Left lung (tissue), 10 donors: ENCODE results near the gene CTSO. TPM values are rescaled to one million over a fixed set of nuclear protein-coding genes. Genes with fewer than 3 reads are reported as not detected.

ENCODE experiments used
- ATAC-seq: fragments of 200-7000 bp; cut with Tn5 transposase; one replicate; pipeline ENCODE4 v1.9.1; 2020; ENCODE audit warnings: moderate library complexity
- DNase-seq, 4 donors: peaks; one replicate each; pipeline ENCODE4 v3.0.0-alpha.2; 2013 to 2020
- H3K27ac ChIP-seq, 2 donors: fragments of 200-600 bp; sonication (generic) in 1 of 2; one replicate each; pipeline versions ENCODE4 v1.5.0 to v1.8.0; 2020 to 2021
- H3K27me3 ChIP-seq, 2 donors: fragments of 200-600 bp; sonication (generic) in 1 of 2; one replicate each; pipeline versions ENCODE4 v1.5.0 to v1.8.0; 2020 to 2021
- H3K36me3 ChIP-seq, 2 donors: fragments of 200-600 bp; sonication (generic) in 1 of 2; one replicate each; pipeline versions ENCODE4 v1.5.0 to v1.8.0; 2020 to 2021
- H3K4me1 ChIP-seq, 2 donors: fragments of 200-600 bp; one replicate each; pipeline ENCODE4 v1.8.0; 2021
- H3K4me3 ChIP-seq, 2 donors: fragments of 200-600 bp; sonication (generic) in 1 of 2; one replicate each; pipeline versions ENCODE4 v1.5.0 to v1.8.0; 2020 to 2021; ENCODE audit warnings: mild to moderate bottlenecking in 1 of 2
- H3K9me3 ChIP-seq, 2 donors: fragments of 200-600 bp; sonication (generic) in 1 of 2; one replicate each; pipeline versions ENCODE4 v1.5.0 to v1.8.0; 2020 to 2021
- CTCF ChIP-seq, 2 donors: fragments of 200-600 bp; sonication (generic) in 1 of 2; IDR thresholded peaks; one replicate each; pipeline versions ENCODE4 v1.5.0 to v1.8.0; 2021; ENCODE audit warnings: antibody characterized with exemption in 2 of 2
- intact Hi-C, 2 donors: fragments of 100-400 bp; cut with DNase I; formaldehyde crosslinking; loops; one replicate each; pipeline versions ENCODE4 v1.11.2 to v1.14.2; 2022
- polyA plus RNA-seq, 6 donors: library from polyadenylated mRNA; unstranded; fragments of 120-200 nt; gene quantifications; one replicate each; pipeline ENCODE4 v1.2.1, GENCODE V29; 2013; ENCODE audit not compliant: insufficient read length in 6 of 6
- total RNA-seq, 2 donors: library from RNA; stranded (reverse); fragmentation: NEBNext Ultra II Directional; extraction: Animal tissue kit (Norgen Biotek cat#: 25700); gene quantifications; one replicate each; pipeline ENCODE4 v1.2.1, GENCODE V29; 2021
- donor health status: DM: no; HTN: yes; CAD: no.
- donor health status: DM: no; HTN: no; CAD: no.

CTSO gene
- total and polyA plus RNA-seq, 8 donors: 20.9 to 63.8 (median 57.3) TPM

- Histone ChIP-seq H3K4me3 (no peak overlapping the region), H3K4me1 (no peaks in the 10 kb centered on the region), H3K9me3 (no peaks in the 10 kb centered on the region), H3K27ac (no peak overlapping the region), H3K36me3 (no peaks in the 10 kb centered on the region), H3K27me3 (no peaks in the 10 kb centered on the region)
- no peak for DNase-seq
- no peak for ATAC-seq
- intact Hi-C loops: no loop called here
- no peak for TF ChIP-seq CTCF (IDR thresholded peaks at IDR 0.05)
These were observed 30.6 kb upstream of the CTSO start for GRCh38 chr4:155984106-155984797.

GRCh38 chr4:155982736-155983385 lies 29.2 kb upstream of the CTSO start:
- no peak for TF ChIP-seq CTCF (IDR thresholded peaks at IDR 0.05)
- intact Hi-C loops: no loop called here
- Histone ChIP-seq H3K36me3 (no peaks in the 10 kb centered on the region), H3K9me3 (peaks cover 0 to 5% of the 10 kb centered on the region in 2 donors), H3K4me1 (no peaks in the 10 kb centered on the region), H3K27ac (no peak overlapping the region), H3K4me3 (no peak overlapping the region), H3K27me3 (no peaks in the 10 kb centered on the region)
- DNase-seq (no peak), ATAC-seq (no peak)

GRCh38 chr4:155978810-155979209 lies 25.1 kb upstream of the CTSO start:
- no peak for ATAC-seq
- no peak for TF ChIP-seq CTCF (IDR thresholded peaks at IDR 0.05)
- H3K36me3 ChIP-seq: no peaks in the 10 kb centered on the region
- H3K4me1 ChIP-seq: no peaks in the 10 kb centered on the region
- H3K9me3 ChIP-seq: peaks cover 0 to 5% of the 10 kb centered on the region in 2 donors
- no peak for DNase-seq
- intact Hi-C loops: no loop called here
- H3K27ac ChIP-seq: no peak overlapping the region
- no peak overlapping the region for H3K4me3 ChIP-seq
- no peaks in the 10 kb centered on the region for H3K27me3 ChIP-seq

GRCh38 chr4:155975511-155975910 lies 21.8 kb upstream of the CTSO start:
- H3K36me3 ChIP-seq: no peaks in the 10 kb centered on the region
- intact Hi-C loops: no loop called here
- H3K27me3 ChIP-seq: no peaks in the 10 kb centered on the region
- H3K4me3 ChIP-seq: no peak overlapping the region
- no peak for DNase-seq
- H3K9me3 ChIP-seq: peaks cover 0 to 5% of the 10 kb centered on the region in 2 donors
- no peak for ATAC-seq
- no peaks in the 10 kb centered on the region for H3K4me1 ChIP-seq
- H3K27ac ChIP-seq: no peak overlapping the region
- TF ChIP-seq CTCF (IDR thresholded peaks at IDR 0.05): no peak

- H3K4me1 ChIP-seq: no peaks in the 10 kb centered on the region
- DNase-seq (no peak), ATAC-seq (no peak)
- no peaks in the 10 kb centered on the region for H3K36me3 ChIP-seq
- no peak overlapping the region for H3K4me3 ChIP-seq
- H3K27ac ChIP-seq: no peak overlapping the region
- H3K27me3 ChIP-seq: no peaks in the 10 kb centered on the region
- no peak for TF ChIP-seq CTCF (IDR thresholded peaks at IDR 0.05)
- intact Hi-C loops: no loop called here
- H3K9me3 ChIP-seq: peaks cover 0 to 5% of the 10 kb centered on the region in 2 donors
These were observed 21.3 kb upstream of the CTSO start for GRCh38 chr4:155974996-155975395.
